ENCODE measurements around the gene TGFBR3.

Gene TGFBR3

DNA sequence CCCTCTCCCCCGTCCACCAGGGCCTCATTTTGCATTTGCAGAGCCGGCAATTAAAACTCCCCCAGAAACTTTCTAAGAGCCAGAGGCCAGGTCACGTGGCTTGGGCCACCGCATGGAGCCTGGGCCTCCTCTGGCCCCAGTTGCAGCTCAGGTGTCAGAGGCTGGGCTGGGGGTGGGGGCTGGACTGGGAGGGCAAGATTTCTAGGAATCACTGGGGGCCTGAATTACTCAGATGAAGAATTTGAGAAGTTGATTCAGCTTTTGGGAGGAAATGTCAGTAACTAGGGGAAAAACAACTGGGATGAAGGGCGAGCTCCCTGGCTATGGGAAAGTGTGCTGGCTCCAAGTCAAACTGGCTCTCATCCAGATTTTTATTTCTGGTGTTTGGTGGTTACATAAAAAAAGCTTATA is 234.3 kb downstream of the TGFBR3 start:
- TF ChIP-seq, protein P1, sequence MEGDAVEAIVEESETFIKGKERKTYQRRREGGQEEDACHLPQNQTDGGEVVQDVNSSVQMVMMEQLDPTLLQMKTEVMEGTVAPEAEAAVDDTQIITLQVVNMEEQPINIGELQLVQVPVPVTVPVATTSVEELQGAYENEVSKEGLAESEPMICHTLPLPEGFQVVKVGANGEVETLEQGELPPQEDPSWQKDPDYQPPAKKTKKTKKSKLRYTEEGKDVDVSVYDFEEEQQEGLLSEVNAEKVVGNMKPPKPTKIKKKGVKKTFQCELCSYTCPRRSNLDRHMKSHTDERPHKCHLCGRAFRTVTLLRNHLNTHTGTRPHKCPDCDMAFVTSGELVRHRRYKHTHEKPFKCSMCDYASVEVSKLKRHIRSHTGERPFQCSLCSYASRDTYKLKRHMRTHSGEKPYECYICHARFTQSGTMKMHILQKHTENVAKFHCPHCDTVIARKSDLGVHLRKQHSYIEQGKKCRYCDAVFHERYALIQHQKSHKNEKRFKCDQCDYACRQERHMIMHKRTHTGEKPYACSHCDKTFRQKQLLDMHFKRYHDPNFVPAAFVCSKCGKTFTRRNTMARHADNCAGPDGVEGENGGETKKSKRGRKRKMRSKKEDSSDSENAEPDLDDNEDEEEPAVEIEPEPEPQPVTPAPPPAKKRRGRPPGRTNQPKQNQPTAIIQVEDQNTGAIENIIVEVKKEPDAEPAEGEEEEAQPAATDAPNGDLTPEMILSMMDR (IDR thresholded peaks at IDR 0.05), result no peak
- Histone ChIP-seq H3K27ac (no peak overlapping the region), H3K4me1 (ENCODE audit: control insufficient read depth in 1 of 2, insufficient read depth in 1 of 2, low read depth in 1 of 2, low read length in 1 of 2) (no peaks in the 10 kb centered on the region), H3K4me3 (ENCODE audit: low read depth in 1 of 2, low read length in 1 of 2) (no peak overlapping the region), H3K27me3 (no peaks in the 10 kb centered on the region), H3K36me3 (no peaks in the 10 kb centered on the region), H3K9me3 (no peaks in the 10 kb centered on the region)

GRCh38 chr1:91651243-91651642 is 234.7 kb downstream of the TGFBR3 start:
- no peaks in the 10 kb centered on the region for H3K4me1 ChIP-seq (ENCODE audit: control insufficient read depth in 1 of 2, insufficient read depth in 1 of 2, low read depth in 1 of 2, low read length in 1 of 2)
- H3K4me3 ChIP-seq (ENCODE audit: low read depth in 1 of 2, low read length in 1 of 2), result no peak overlapping the region
- TF ChIP-seq, protein P1 (IDR thresholded peaks at IDR 0.05), result no peak
- H3K36me3 ChIP-seq, result no peaks in the 10 kb centered on the region
- no peak overlapping the region for H3K27ac ChIP-seq
- H3K9me3 ChIP-seq, result no peaks in the 10 kb centered on the region
- no peaks in the 10 kb centered on the region for H3K27me3 ChIP-seq

DNA sequence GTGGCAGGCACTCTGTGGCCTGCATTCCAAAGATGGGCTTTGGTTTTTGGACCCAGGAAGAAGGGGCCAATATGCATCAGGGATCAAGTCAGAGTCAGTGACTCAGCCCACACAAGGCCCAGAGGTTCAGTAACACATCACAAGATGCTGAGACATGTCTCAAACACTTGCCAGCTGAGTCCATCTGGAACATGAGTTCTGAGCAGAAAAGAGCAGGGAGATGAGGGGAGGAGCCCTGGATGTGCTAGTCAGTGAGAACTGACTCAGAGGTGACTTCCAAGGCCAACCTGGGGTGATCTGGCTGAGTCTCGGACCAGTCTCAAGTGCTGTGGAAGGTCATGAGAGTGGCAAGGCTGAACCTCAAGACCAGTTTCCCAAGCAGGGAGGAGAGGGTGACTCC is 235.2 kb downstream of the TGFBR3 start:
- H3K9me3 ChIP-seq, result no peaks in the 10 kb centered on the region
- no peak overlapping the region for H3K4me3 ChIP-seq (ENCODE audit: low read depth in 1 of 2, low read length in 1 of 2)
- no peak overlapping the region for H3K27ac ChIP-seq
- no peaks in the 10 kb centered on the region for H3K36me3 ChIP-seq
- H3K27me3 ChIP-seq, result no peaks in the 10 kb centered on the region
- no peaks in the 10 kb centered on the region for H3K4me1 ChIP-seq (ENCODE audit: control insufficient read depth in 1 of 2, insufficient read depth in 1 of 2, low read depth in 1 of 2, low read length in 1 of 2)
- TF ChIP-seq, protein P1 (IDR thresholded peaks at IDR 0.05), result no peak

GRCh38 chr1:91647061-91647460 is 238.9 kb downstream of the TGFBR3 start:
- Histone ChIP-seq H3K27ac (no peak overlapping the region), H3K9me3 (no peaks in the 10 kb centered on the region), H3K4me1 (ENCODE audit: control insufficient read depth in 1 of 2, insufficient read depth in 1 of 2, low read depth in 1 of 2, low read length in 1 of 2) (no peaks in the 10 kb centered on the region), H3K36me3 (no peaks in the 10 kb centered on the region), H3K27me3 (no peaks in the 10 kb centered on the region), H3K4me3 (ENCODE audit: low read depth in 1 of 2, low read length in 1 of 2) (no peak overlapping the region)
- TF ChIP-seq, protein P1 (IDR thresholded peaks at IDR 0.05), result no peak

GRCh38 chr1:91645031-91645430 is 240.9 kb downstream of the TGFBR3 start:
- H3K4me1 ChIP-seq (ENCODE audit: control insufficient read depth in 1 of 2, insufficient read depth in 1 of 2, low read depth in 1 of 2, low read length in 1 of 2), result no peaks in the 10 kb centered on the region
- TF ChIP-seq, protein P1 (IDR thresholded peaks at IDR 0.05), result no peak
- no peak overlapping the region for H3K4me3 ChIP-seq (ENCODE audit: low read depth in 1 of 2, low read length in 1 of 2)
- H3K27me3 ChIP-seq, result no peaks in the 10 kb centered on the region
- no peak overlapping the region for H3K27ac ChIP-seq
- H3K36me3 ChIP-seq, result no peaks in the 10 kb centered on the region
- H3K9me3 ChIP-seq, result no peaks in the 10 kb centered on the region

GRCh38 chr1:91643431-91643830 is 242.5 kb downstream of the TGFBR3 start:
- Histone ChIP-seq H3K27me3 (no peaks in the 10 kb centered on the region), H3K4me3 (ENCODE audit: low read depth in 1 of 2, low read length in 1 of 2) (no peak overlapping the region), H3K4me1 (ENCODE audit: control insufficient read depth in 1 of 2, insufficient read depth in 1 of 2, low read depth in 1 of 2, low read length in 1 of 2) (no peaks in the 10 kb centered on the region), H3K27ac (no peak overlapping the region), H3K9me3 (no peaks in the 10 kb centered on the region), H3K36me3 (no peaks in the 10 kb centered on the region)
- TF ChIP-seq, protein P1 (IDR thresholded peaks at IDR 0.05), result no peak
